ENCODE results near the gene GPATCH2. TPM values are rescaled to one million over a fixed set of nuclear protein-coding genes. Genes with fewer than 3 reads are reported as not detected.

The GPATCH2 gene
- polyA plus RNA-seq, 1 donor from 2014 or later, result 12.3 TPM

- Histone ChIP-seq H3K27me3 (ENCODE audit: insufficient read depth, low read depth, low read length) (no peaks in the 10 kb centered on the region), H3K9ac (ENCODE audit: low read length) (no peak overlapping the region), H3K36me3 (ENCODE audit: insufficient read depth, low read length) (no peaks in the 10 kb centered on the region), H3K4me2 (ENCODE audit: low read length) (no peak overlapping the region), H3K79me2 (replicated peaks; ENCODE audit: insufficient read depth, low read length) (no peaks in the 10 kb centered on the region), H3K9me2 (ENCODE audit: insufficient read depth, low read length) (no peaks in the 10 kb centered on the region), H3K4me3 (ENCODE audit: low read length) (no peak overlapping the region), H4K20me1 (ENCODE audit: insufficient read depth) (no peaks in the 10 kb centered on the region), H3K9me3 (ENCODE audit: low read length) (no peaks in the 10 kb centered on the region), H3F3A (ENCODE audit: insufficient read depth, low read length, poor library complexity, severe bottlenecking) (no peaks in the 10 kb centered on the region), H2AFZ (ENCODE audit: low read depth, low read length) (no peak overlapping the region), H3K27ac (ENCODE audit: low read length) (no peak overlapping the region)
- no peak for TF ChIP-seq REST (IDR thresholded peaks at IDR 0.05; ENCODE audit: borderline replicate concordance)
- TF ChIP-seq RAD21 (conservative IDR thresholded peaks at IDR 0.05), result no peak
- no peak for TF ChIP-seq EZH2 (IDR thresholded peaks at IDR 0.05; ENCODE audit: borderline replicate concordance, insufficient read depth, low read length, poor library complexity, severe bottlenecking)
- no peak for TF ChIP-seq MXI1 (conservative IDR thresholded peaks at IDR 0.05; ENCODE audit: poor library complexity, severe bottlenecking)
- no peak for TF ChIP-seq POLR2AphosphoS5 (IDR thresholded peaks at IDR 0.05)
- no peak for TF ChIP-seq TAF1 (IDR thresholded peaks at IDR 0.05; ENCODE audit: low read depth)
- TF ChIP-seq SMC3 (conservative IDR thresholded peaks at IDR 0.05; ENCODE audit: poor library complexity), result no peak
- no peak for TF ChIP-seq EP300 (conservative IDR thresholded peaks at IDR 0.05; ENCODE audit: poor library complexity, severe bottlenecking)
- TF ChIP-seq CTCF (IDR thresholded peaks at IDR 0.05; ENCODE audit: poor library complexity, severe bottlenecking), result no peak
These were observed 42.5 kb upstream of the GPATCH2 start for GRCh38 chr1:217673387-217673786.

GRCh38 chr1:217668351-217668940 is 37.6 kb upstream of the GPATCH2 start:
- H2AFZ ChIP-seq (ENCODE audit: low read depth, low read length), result no peak overlapping the region
- H3K4me3 ChIP-seq (ENCODE audit: low read length), result no peak overlapping the region
- H3K4me2 ChIP-seq (ENCODE audit: low read length), result no peak overlapping the region
- no peak overlapping the region for H3K9ac ChIP-seq (ENCODE audit: low read length)
- H4K20me1 ChIP-seq (ENCODE audit: insufficient read depth), result no peaks in the 10 kb centered on the region
- H3K27me3 ChIP-seq (ENCODE audit: insufficient read depth, low read depth, low read length), result no peaks in the 10 kb centered on the region
- H3K27ac ChIP-seq (ENCODE audit: low read length), result no peak overlapping the region
- H3K9me3 ChIP-seq (ENCODE audit: low read length), result no peaks in the 10 kb centered on the region
- no peaks in the 10 kb centered on the region for H3F3A ChIP-seq (ENCODE audit: insufficient read depth, low read length, poor library complexity, severe bottlenecking)
- no peak for TF ChIP-seq REST (IDR thresholded peaks at IDR 0.05; ENCODE audit: borderline replicate concordance)
- TF ChIP-seq TAF1 (IDR thresholded peaks at IDR 0.05; ENCODE audit: low read depth), result no peak
- no peak for TF ChIP-seq POLR2AphosphoS5 (IDR thresholded peaks at IDR 0.05)
- TF ChIP-seq SMC3 (conservative IDR thresholded peaks at IDR 0.05; ENCODE audit: poor library complexity), result no peak
- TF ChIP-seq MXI1 (conservative IDR thresholded peaks at IDR 0.05; ENCODE audit: poor library complexity, severe bottlenecking), result no peak
- no peak for TF ChIP-seq CTCF (IDR thresholded peaks at IDR 0.05; ENCODE audit: poor library complexity, severe bottlenecking)
- TF ChIP-seq EP300 (conservative IDR thresholded peaks at IDR 0.05; ENCODE audit: poor library complexity, severe bottlenecking), result no peak
- H3K36me3 ChIP-seq (ENCODE audit: insufficient read depth, low read length), result no peaks in the 10 kb centered on the region
- no peaks in the 10 kb centered on the region for H3K9me2 ChIP-seq (ENCODE audit: insufficient read depth, low read length)
- no peaks in the 10 kb centered on the region for H3K79me2 ChIP-seq (replicated peaks; ENCODE audit: insufficient read depth, low read length)
